Endothelial cell of umbilical vein (primary cell): ENCODE measurements around the gene COPS7B. TPM values are rescaled to one million over a fixed set of nuclear protein-coding genes. Genes with fewer than 3 reads are reported as not detected.

ENCODE experiments used
- BruUV-seq: library from RNA; stranded (reverse); fragments of 400-500 nt; replicated peaks from 2 replicates; lab custom pipeline; 2021; lab: Mats Ljungman, UMichigan
- CTCF ChIA-PET: fragments of 300-600, 350-600 bp; sonication (Branson Sonifier 250); formaldehyde crosslinking; loops from one replicate; lab custom pipeline; 2021; ENCODE audit warnings: antibody characterized with exemption, inconsistent platforms; lab: Charles Lee
- POLR2A ChIA-PET: fragments of 300-600, 350-600 bp; sonication (Branson Sonifier 250); formaldehyde crosslinking; loops from one replicate; lab custom pipeline; 2021; ENCODE audit warnings: antibody characterized with exemption, inconsistent platforms; lab: Charles Lee
- DNase-seq: peaks from one replicate; pipeline ENCODE4 v3.0.0-alpha.2; 2011; ENCODE audit warnings: low read depth, low spot score
- FAIRE-seq: peaks from 2 replicates; lab custom pipeline; 2011; peaks lifted over from hg19 to GRCh38; lab: Jason Lieb, UNC
- H2AFZ ChIP-seq: 2 replicates; pipeline ENCODE4 v1.6.0; 2012; ENCODE audit warnings: low read depth, low read length, control low read depth, inconsistent platforms
- H3K27ac ChIP-seq: 2 replicates; pipeline ENCODE4 v1.5.1; 2011; ENCODE audit warnings: low read depth, mild to moderate bottlenecking, control low read depth, low read length, moderate library complexity; ENCODE audit not compliant: insufficient read depth
- H3K27me3 ChIP-seq, 2 experiments: 2 replicates each; pipeline versions ENCODE4 v1.6.0 to v1.6.1; 2011; ENCODE audit warnings: low read length in 2 of 2, mixed read lengths in 1 of 2; ENCODE audit not compliant: control insufficient read depth in 2 of 2, insufficient read depth in 2 of 2
- H3K36me3 ChIP-seq, 2 experiments: 2 replicates in 1 of 2; 3 replicates in 1 of 2; pipeline ENCODE4 v1.5.1; 2011; ENCODE audit warnings: low read length in 2 of 2, mild to moderate bottlenecking in 1 of 2, moderate library complexity in 1 of 2; ENCODE audit not compliant: control insufficient read depth in 2 of 2, insufficient read depth in 2 of 2; ENCODE audit errors: extremely low read depth in 1 of 2
- H3K4me1 ChIP-seq: 3 replicates; pipeline ENCODE4 v1.5.1; 2011; ENCODE audit warnings: mild to moderate bottlenecking, low read length; ENCODE audit not compliant: control insufficient read depth, insufficient read depth; ENCODE audit errors: extremely low read depth
- H3K4me2 ChIP-seq: 2 replicates; pipeline ENCODE4 v1.6.1; 2011; ENCODE audit warnings: low read length, control low read depth, mixed read lengths; ENCODE audit not compliant: insufficient read depth
- H3K4me3 ChIP-seq, 3 experiments: fragments of 200-600 bp in 1 of 3; sonication (generic), shearing (Covaris generic) in 1 of 3; replicated peaks in 1 of 3; 2 replicates each; pipeline ENCODE4 v1.5.1; 2011 to 2016; ENCODE audit warnings: control low read depth in 3 of 3, low read length in 3 of 3, mild to moderate bottlenecking in 2 of 3, inconsistent platforms in 1 of 3, low read depth in 1 of 3, moderate library complexity in 1 of 3; ENCODE audit not compliant: insufficient read depth in 1 of 3
- H3K79me2 ChIP-seq: 2 replicates; pipeline ENCODE4 v1.6.0; 2012; ENCODE audit warnings: low read length, inconsistent platforms; ENCODE audit not compliant: control insufficient read depth, insufficient read depth
- H3K9ac ChIP-seq: replicated peaks from 2 replicates; pipeline ENCODE3; 2011; ENCODE audit warnings: low read length, control low read depth; ENCODE audit not compliant: insufficient read depth; ENCODE audit errors: extremely low read depth
- H3K9me1 ChIP-seq: replicated peaks from 3 replicates; pipeline ENCODE4 v1.6.0; 2011; ENCODE audit warnings: mild to moderate bottlenecking, low read length; ENCODE audit not compliant: control insufficient read depth, insufficient read depth; ENCODE audit errors: extremely low read depth
- H3K9me3 ChIP-seq: replicated peaks from 2 replicates; pipeline ENCODE4 v1.5.1; 2012; ENCODE audit warnings: low read length, inconsistent platforms; ENCODE audit not compliant: control insufficient read depth, insufficient read depth
- H4K20me1 ChIP-seq: replicated peaks from 2 replicates; pipeline ENCODE3; 2011; ENCODE audit warnings: mild to moderate bottlenecking, low read length; ENCODE audit not compliant: control insufficient read depth, insufficient read depth; ENCODE audit errors: extremely low read depth
- CTCF ChIP-seq, 2 donors: IDR thresholded peaks; 1 replicate in 1 of 2; 2 replicates in 1 of 2; pipeline ENCODE4 v1.5.1; 2011; ENCODE audit warnings: low read length in 2 of 2, mild to moderate bottlenecking in 2 of 2, moderate library complexity in 2 of 2, control low read depth in 1 of 2, inconsistent platforms in 1 of 2, low read depth in 1 of 2; ENCODE audit not compliant: insufficient read depth in 1 of 2; ENCODE audit errors: extremely low read depth in 1 of 2
- GATA2 ChIP-seq: IDR thresholded peaks from 2 replicates; pipeline ENCODE4 v1.7.0; 2011; ENCODE audit warnings: low read depth, mild to moderate bottlenecking, moderate library complexity, mixed read lengths, low read length; ENCODE audit not compliant: insufficient read length, insufficient read depth
- JUN ChIP-seq: IDR thresholded peaks from 2 replicates; pipeline ENCODE4 v1.6.1; 2011; ENCODE audit warnings: borderline replicate concordance, low read depth; ENCODE audit not compliant: insufficient read length, insufficient read depth
- MAX ChIP-seq: IDR thresholded peaks from 2 replicates; pipeline ENCODE4 v1.6.1; 2011; ENCODE audit not compliant: insufficient read depth, insufficient read length
- POLR2A ChIP-seq: IDR thresholded peaks from 2 replicates; pipeline ENCODE4 v1.6.1; 2012; ENCODE audit warnings: low read depth, mild to moderate bottlenecking, control low read depth, low read length
- POLR2AphosphoS5 ChIP-seq: IDR thresholded peaks from 2 replicates; pipeline ENCODE4 v1.6.1; 2012; ENCODE audit warnings: low read depth, mild to moderate bottlenecking, control low read depth, low read length, moderate library complexity; ENCODE audit not compliant: insufficient read depth
- dilution Hi-C: fragments of 300-500 bp; cut with MboI; formaldehyde crosslinking; loops from one replicate; pipeline ENCODE4 v1.15.0; 2019; ENCODE audit warnings: low sequenced_read_pairs; ENCODE audit not compliant: extremely low pct_ligation_motif_present
- intact Hi-C: fragments of 100-400 bp; cut with micrococcal nuclease; formaldehyde crosslinking; loops from one replicate; pipeline ENCODE4 v1.10.0; 2022
- polyA plus RNA-seq, 4 experiments: library from polyadenylated mRNA; depleted of rRNA in 3 of 4; stranded (reverse) in 3 of 4; unstranded in 1 of 4; fragments of >200 nt; gene quantifications; 2 replicates each; pipeline versions ENCODE4 v1.2.1 to v1.2.3, GENCODE V29; 2011 to 2012; ENCODE audit warnings: missing spikeins in 1 of 4
- total RNA-seq: library from RNA; stranded (reverse); gene quantifications from 2 replicates; pipeline ENCODE4 v1.2.3, GENCODE V29; 2021

COPS7B gene
- total and polyA plus RNA-seq, 2 donors (not counting 3 experiments of a cell fraction or from before 2014, with no cell fraction given) = 50.3 to 59.2 TPM

- H3K36me3 ChIP-seq = no peaks in the 10 kb centered on the region
- FAIRE-seq (no peak), DNase-seq (no peak)
- H3K27me3 ChIP-seq = no peaks in the 10 kb centered on the region
- no peak overlapping the region for H2AFZ ChIP-seq
- H3K79me2 ChIP-seq = no peaks in the 10 kb centered on the region
- dilution Hi-C loops = no loop called here
- no peak overlapping the region for H3K4me2 ChIP-seq
- intact Hi-C loops = no loop called here
- H3K27ac ChIP-seq = no peak overlapping the region
- TF ChIP-seq POLR2A = no peak
- TF ChIP-seq JUN = no peak
- no peaks in the 10 kb centered on the region for H3K9me1 ChIP-seq
- no peaks in the 10 kb centered on the region for H4K20me1 ChIP-seq
- H3K4me1 ChIP-seq = no peaks in the 10 kb centered on the region
- no TSS peak for BruUV-seq
- ChIA-PET CTCF (interaction anchor here (1.0 to 1.5 kb wide), 4 partner anchors 17 to 160 kb away, joined by 3 to 4 read pairs (median 4); no protein-coding TSS in a partner anchor), POLR2A (no interaction called here)
- no peaks in the 10 kb centered on the region for H3K9me3 ChIP-seq
- H3K9ac ChIP-seq = no peak overlapping the region
- no peak overlapping the region for H3K4me3 ChIP-seq
Measured at GRCh38 chr2:231761735-231762134, 24.5 kb upstream of the COPS7B start.

- H3K4me2 ChIP-seq = no peak overlapping the region
- no peak overlapping the region for H3K9ac ChIP-seq
- intact Hi-C loops = no loop called here
- dilution Hi-C loops = no loop called here
- H3K36me3 ChIP-seq = no peaks in the 10 kb centered on the region
- TF ChIP-seq JUN (no peak), MAX (no peak), POLR2AphosphoS5 (no peak), CTCF (IDR thresholded peaks at IDR 0.05; ENCODE audit: extremely low read depth in 1 of 2, insufficient read depth in 1 of 2, low read depth in 1 of 2, low read length in 2 of 2) (no peak), GATA2 (no peak)
- DNase-seq (no peak), FAIRE-seq (peak; percentile 52)
- no peaks in the 10 kb centered on the region for H3K9me1 ChIP-seq
- no peaks in the 10 kb centered on the region for H3K9me3 ChIP-seq
- H3K27ac ChIP-seq = no peak overlapping the region
- no peak overlapping the region for H3K4me3 ChIP-seq
- no peaks in the 10 kb centered on the region for H3K4me1 ChIP-seq
- H3K27me3 ChIP-seq = no peaks in the 10 kb centered on the region
- H4K20me1 ChIP-seq = no peaks in the 10 kb centered on the region
- BruUV-seq = no TSS peak
- ChIA-PET POLR2A (no interaction called here), CTCF (no interaction called here)
- H3K79me2 ChIP-seq = no peaks in the 10 kb centered on the region
- H2AFZ ChIP-seq = no peak overlapping the region
Measured at GRCh38 chr2:231764124-231764523, 22.1 kb upstream of the COPS7B start.
